CD4-positive, alpha-beta T cell treated with Interleukin-21 for 1 hour (primary cell): ENCODE measurements around the gene MOB2.

Experiments
- DNase-seq: peaks from one replicate; pipeline ENCODE4 v3.0.0-alpha.2; 2020

MOB2 gene

DNA sequence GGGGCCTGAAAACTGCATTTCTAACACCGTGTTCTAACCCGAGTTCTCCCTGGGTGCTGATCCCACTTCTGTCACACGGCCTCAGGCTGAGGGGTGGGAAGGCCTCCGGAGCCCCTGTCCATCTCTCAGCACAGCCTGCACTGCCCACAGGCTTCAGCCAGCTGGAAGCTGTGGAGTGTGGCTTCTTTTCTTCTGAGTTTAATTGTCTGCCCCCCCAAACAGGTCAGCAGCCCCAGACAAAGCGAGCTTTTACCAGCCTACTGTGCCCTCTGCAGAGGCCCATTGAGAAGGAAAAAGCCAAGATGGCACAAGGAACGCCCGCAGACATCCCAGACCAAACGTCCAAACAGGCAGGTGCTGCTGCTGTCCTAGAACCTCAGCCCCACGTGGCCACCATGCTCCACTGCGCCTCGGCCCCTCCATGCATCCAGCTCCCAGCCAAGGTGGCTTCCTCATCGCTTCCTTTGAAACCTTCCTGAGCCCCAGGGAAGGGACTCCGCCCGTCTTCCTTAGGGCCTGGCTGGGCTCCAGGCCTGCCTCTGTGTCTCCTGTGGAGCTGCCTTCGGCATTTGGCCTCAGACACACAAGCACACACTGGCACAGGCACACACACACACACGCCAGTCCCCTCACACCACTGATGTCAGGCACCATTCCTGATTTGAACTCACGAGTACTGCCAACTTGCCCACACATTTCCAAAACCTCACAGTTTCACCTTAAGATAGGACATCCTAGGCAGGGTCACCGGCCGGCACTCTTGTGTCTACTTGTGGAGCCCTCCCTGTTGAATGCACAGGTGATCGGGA, 1.7 kb downstream of the MOB2 start:
- no peak for DNase-seq

DNA sequence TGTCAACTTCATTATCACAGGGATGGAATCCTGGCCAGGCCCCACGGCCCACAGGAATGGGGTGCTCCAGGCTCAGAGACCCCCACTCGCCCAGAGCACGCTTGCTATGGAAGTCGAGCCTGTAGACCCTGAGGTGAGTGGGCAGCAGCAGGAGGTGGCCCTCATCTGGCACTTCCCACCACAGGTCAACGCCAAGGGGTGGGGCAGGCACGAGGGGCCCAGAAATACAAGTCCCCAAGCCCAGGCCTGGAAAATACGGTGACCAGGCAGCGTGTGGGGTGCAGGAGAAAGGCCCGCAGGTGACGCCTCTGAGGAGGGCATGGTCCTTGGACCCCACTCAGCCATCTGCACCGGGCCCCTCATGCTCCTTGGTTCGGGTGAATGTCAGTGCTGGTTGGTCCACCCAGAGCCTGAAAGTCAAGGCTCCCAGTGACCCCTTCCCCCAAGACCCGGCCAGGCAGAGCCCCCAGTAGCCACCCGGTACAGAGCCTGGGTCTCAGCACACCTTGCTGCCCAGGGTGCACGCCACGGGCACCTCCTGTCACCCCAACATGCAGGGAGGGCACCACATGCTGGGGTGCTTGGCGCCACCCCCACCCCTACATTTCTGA, 2.4 kb downstream of the MOB2 start:
- no peak for DNase-seq

DNA sequence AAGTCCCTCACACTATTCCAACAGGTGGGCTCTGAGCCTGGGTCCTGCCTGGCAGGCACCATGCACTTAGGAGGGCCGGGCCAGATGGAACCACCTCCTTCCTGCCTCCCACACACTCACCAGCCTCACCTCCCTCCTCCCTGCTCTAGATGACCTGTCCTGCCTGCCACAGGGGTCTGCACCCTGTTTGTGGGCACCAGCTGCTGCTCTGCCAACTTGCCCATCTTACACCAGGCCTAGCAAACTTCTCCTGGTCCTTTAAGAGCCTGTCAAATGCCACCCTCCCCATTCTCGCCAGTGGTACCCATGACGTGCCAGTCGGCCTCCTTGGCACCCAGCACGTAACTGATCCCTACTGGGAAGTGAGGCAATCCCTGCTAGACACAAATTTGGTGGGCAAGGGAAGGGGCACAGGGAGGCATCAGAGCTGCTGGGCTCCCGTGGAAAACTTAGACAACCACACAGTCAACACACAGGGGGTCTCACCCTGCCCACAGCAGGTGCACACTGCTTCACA, 3.1 kb downstream of the MOB2 start:
- DNase-seq = no peak

DNA sequence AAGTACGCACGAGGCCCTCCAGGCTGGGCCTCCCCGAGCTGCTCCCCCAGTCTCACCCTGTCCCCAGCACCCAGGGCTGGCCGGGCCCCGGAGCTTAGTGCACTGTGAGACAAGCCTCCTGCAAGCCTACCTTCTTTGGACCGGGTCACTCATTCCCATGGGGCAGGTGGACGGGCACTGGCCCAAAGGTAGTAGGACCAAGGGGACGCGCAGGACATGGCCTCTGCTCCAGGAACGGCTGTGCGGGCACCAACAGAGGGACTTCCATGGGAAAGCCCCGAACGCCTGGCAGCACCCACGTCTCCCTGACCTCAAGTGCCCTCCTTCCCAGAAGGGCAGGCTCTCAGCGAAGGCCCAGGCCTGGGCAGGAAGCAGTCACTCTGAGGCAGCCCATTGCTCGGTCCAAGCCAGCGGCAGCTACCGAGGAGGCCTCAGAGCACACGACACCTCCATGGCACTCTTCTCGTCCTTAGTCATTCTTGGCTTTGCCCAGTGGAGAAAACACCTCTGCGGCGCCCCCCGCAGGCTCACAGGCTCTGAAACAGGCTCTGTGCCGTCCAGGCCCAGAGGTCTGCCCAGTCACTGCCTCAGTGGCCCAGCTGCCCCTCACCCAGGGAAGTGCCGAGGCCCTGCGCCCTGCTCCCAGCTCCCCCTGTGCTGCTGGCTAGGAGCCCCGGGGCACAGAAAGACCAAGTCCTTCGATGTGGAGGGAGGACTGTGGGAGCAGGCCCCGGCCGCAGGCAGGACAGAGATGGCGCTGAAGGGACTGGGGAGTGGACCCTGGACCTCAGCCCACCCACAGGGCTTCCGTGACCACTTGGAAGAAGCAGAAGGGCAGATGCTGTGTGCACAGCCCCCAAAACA, 3.8 kb downstream of the MOB2 start:
- DNase-seq = no peak

DNA sequence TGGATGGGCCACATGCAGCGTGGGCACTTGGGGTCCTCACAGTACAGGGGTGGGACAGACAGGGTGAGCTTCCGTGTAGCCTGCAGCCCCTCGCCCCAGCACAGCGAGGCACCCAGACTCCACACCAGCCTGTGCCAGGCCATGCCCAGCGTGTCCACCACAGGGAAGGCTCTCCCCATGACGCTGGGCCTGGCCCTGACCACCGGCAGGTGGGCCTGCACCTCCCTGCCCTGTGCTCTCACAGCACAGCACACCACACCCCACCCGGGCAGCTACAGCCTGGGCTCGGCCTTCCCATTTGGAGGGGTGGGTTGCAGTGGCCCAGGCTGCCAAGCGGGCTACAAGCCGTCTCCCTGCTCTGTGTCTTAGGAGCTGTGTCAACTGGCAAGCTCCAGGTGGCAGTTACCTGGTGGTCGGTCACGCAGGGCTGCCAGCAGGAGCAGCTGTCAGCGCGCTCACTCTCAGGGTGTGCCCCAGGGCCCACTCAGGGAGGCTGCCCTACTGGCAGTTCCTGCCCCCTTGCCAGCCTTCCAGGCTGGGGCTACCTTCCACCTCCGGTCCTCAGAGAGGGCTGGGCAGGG, 4.6 kb downstream of the MOB2 start:
- DNase-seq = no peak

DNA sequence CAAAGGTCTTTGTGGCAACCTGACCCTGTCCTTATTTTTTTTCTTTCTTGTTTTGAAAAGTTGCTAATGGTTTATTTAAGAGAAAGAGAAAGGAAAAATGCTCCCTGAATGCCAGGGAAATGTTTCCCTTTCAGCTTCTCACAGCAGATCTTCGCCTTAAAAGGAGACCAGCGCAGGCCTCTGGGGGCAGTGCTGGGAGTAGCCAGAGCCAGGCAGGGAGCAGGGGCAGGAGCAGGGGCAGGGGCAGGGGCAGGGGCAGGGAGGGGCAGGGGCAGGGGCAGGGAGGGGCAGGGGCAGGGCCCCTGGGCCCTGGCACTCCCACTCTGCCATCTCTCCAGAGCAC, 5.1 kb downstream of the MOB2 start:
- no peak for DNase-seq

DNA sequence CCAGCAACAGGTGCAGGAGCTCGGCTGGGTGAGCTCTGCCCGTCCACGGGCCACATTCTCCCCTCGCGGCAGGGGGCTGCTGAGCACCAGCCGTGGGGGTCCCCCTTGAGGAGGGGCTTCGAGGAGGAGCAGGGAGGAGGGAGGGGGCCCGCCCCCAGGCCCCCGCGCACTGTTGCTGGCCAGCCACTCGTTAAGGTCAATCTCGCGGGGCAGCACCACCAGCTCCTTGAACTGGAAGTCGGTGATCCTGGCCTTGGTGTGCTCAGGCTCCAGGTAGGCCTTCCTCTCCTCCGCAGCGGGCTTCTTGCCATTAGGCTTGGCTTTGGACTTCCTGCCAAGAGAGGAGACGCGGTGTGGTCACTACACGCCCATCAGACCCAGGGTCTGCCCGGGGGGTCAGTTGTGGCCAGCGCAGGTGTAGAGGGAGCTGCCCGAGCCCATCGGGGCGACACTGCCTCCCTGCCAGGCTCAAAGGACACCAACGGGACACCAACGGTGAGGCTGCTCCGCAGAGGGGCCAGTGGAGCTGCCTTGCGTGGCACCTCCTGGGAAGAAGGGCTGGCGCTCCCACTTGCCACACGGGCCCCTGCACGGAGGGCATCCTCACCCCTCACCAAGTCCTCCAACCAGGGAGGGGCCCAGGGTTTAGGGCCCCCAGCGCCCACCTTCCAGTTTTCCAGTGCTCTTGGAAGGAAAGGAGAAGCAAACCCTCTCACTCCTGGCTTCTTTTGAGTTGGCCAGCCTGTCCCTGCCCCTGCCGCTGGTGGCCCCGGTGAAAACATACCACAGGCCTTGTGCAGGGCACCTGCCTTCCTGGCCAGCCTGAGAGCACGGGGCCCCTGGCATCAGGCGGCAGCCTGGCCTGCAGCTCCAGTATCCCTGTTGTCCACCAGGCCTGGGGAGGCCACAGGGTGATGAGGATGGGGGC, 5.8 kb downstream of the MOB2 start:
- no peak for DNase-seq

DNA sequence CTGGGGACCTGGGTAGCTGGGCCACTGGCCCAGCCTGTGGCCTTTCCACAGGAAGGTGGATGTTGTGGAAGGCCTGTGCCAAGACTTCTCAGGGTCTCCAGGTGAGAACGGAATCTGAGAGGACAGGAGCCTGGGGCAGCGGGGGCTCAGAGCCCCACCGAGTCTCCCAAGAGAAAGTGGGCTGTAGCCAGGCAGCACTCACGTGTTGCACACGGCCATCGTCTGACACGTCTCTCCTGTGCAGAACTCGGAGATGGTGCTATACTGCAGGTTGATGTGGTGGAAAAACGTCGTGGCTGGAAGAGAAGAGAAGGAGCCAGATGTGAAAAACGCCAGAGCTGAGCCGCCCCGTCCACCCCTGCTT, 6.4 kb downstream of the MOB2 start:
- no peak for DNase-seq

DNA sequence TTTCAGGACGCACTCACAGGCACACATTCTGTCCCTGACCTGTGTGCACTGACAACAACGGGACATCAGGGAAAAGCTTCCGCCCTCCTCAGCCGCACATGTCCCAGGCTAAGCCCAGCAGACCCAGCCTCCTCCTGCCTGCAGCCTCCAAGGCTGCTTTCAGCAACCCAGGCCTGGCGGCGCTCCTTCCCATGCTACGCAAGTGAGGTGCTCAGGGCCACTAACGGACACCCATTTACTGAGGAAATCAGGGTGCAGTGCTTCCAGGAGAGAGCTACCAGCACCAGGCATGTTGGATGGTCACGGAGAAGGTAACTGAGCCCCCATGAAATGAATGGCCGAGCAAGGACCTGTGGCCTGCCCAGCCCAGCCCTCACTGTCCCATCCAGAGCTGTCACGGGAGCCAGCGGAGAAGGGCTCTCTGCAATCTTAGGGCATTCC, 6.9 kb downstream of the MOB2 start:
- DNase-seq = no peak

DNA sequence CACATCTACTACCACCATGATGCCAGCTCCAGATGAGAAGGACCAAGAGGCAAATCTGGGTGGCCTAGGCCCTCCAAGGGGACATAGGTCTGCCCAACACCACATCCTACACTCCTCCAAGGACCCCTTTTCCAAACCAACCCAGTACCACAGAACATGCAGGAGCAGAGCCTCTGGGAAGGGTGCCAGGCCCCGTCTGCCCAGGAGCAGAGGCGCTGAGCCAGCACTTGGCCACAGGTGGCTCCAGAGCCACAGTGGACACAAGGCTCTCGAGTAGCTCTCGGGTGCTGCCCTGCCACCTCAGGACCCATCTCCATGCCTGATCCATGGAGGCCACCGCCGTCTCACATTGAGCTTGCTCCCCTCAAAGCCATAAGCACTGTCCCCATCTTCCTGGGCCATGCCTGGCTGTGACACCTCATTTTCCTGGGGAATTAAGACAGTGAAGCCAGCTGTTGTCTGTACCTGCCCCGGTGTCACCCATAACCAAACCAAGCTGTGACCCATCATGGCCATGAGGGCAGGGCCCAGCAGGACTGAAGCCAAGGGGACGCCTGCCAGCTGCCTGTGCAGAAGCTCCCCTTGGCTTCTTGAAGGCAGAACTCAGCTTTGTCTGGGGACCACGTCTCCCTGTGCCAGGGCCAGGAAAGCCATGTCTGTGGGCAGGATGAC, 7.4 kb downstream of the MOB2 start:
- DNase-seq = no peak

DNA sequence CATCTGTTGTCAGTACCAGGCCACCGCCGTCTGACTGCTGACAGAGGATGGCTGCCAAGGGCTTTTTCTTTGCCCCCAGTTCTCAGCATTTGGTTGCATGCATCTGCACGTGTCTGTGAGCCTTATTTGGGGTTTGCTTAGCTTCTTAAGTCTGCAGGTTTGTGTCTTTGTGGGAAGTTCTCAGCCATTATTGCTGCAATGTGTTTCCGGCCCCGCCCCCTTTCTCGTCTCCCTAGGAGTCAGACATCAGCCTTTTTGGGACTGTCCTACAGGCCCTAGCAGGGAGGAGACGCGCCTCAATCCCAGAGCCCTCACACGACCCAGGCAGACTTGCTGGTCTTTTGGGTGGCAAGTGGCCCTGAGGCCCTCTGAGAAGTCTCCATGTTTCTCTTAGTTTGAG, 8.0 kb downstream of the MOB2 start:
- DNase-seq = no peak

DNA sequence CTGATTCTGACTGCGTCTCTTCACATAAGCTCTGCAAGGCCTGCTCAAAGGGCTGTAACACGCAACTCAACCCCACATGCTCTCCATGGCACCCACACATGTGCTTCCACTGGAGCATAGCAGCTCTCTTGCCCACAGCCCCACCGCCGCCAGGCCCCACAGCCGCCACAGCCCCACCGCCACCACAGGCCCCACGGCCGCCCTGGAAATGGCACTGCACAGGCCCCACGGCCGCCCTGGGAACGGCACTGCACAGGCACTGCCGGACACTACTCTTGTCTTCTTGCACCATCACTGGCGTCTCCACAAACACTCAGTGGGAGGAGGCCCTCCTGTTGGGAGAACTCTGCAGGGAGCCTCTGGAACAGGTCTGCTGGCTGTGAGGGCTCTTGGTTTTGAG, 8.6 kb downstream of the MOB2 start:
- no peak for DNase-seq

DNA sequence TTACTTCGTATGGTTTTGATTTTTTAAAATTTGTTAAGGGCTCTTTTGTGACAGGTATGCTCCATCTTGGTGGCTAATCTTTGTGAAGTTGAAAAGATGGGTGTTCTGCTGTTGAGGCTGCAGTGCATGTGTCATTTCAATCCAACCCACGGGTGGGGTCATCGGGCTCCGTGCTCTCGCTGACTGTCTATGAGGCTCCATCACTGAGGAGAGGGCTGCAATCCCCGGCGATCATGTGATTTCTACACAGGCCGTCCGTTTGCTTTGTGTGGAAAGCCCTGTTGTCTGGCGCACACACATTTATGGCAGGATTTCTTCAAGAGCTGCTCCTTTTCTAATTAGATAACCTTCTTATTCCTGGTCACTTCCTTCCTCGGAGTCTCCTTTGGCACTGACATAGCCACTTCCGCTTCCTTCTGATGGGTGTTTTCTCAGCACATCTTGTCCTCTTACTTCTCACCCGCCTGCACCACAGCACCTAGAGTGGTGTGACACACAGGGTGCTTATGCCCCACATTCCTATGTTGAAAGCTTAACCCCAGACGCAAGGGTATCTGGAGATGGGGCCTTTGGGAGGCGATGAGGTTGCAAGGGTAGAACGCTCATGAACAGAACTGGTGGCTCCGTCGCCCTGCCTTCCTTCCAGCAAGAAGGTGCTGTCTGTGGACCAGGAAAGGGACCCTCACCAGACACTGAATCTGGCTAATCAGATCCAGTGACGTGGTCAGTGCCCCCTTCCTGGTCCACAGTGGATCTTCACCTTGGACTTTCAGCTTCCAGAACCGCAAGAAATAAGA, 9.4 kb downstream of the MOB2 start:
- no peak for DNase-seq

DNA sequence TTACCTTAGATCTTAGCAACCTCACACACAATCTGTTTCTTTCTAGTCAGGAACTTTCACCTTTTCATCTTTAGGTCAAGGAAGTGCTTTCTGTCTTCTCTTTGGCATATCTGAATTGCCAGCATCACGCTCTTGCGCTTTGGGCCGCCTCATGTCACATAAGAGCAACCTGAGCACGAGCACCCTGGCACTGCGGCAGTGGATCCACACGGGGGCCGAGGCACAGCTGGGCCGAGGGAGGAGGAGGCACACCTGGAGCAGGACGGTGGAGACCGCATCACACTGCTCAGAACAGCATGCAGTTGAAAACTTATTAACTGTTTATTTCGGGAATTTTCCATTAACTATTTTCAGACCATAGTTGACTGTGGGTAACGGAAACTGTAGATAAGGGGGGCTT, 10.7 kb downstream of the MOB2 start:
- DNase-seq = no peak

DNA sequence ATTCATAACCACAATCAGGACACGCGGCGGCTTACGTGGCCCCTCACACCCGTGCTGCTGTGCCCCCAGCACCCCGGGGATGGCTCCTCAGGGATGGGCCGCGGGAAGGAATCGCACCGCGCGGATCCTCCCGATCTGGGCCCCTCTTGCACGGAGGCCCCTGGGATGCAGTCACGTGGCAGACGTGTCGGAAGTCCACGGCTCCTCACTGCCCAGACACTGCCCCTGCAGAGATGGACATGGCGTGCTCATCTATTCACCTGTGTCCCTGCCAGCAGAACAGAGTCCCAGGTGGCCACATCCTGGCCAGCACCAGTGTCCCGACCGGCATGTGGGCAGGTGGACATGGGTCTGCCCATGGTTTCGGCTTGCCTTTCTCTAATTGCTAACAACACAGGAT, 12.8 kb downstream of the MOB2 start:
- DNase-seq = no peak

DNA sequence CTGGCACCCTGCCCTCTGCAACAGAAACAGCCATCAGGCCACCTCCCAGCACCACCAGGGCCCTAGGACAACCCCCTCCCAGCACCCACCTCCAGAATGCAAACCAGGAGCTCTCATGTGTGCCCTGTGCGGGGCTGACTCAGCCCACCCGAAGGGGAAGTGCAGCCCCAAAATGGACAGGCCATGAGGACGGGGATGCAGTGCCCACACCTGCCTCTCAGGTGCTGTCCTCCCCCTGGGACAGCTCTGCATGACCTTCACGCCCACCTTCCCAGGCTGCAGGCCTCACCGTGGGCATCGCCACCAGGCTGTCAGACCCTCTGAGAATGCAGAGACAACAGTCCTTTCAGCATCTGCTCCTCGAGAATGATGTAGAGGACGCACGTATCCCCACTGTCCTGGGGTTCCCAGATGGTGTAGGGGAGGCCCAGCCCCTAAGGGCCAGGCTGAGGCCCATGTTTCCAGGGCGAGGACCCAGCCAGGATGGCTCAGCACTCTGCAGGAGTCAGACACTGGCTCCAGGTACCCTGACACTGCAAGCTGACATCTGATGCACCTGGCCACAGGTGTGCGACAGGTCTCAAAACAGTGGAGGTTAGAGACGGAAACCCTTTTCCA, 13.5 kb downstream of the MOB2 start:
- no peak for DNase-seq

DNA sequence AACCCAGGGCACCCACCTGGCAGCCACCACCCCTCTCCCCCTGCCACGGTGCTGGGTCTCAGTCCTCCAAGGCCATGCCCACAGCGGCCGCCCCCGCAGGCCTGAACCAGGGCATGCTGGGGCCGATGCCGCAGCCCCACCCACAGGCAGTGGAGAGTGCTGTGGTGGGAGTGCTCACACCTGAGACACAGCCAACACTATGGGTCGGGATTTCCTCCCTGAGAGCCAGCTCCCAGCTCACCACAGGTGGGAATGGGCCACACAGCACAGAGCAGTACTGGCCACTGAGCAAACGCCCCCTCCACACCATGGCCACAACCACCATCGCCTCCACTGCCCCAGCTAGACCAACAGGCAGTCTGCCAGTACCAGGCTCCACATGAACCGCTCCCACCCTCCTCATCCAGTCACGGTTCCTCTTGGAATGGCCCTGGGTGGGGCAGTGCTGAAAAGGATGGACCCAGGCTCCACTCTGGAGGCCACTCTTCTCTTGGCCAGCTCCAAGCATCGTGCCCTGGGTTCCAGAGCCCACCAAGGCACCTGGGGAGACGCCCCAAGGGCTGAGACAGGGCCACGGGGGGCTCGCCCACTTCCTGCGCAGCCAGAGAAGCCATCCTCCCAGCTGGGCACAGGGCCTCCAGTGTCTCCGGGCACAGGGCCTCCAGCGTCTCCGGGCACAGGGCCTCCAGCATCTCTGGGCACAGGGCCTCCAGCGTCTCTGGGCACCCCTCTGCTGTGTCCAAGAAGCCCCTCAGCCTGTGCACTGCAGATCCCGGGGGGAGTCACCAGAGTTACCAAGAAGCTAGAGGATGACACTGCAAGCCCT, 14.2 kb downstream of the MOB2 start:
- DNase-seq = no peak

DNA sequence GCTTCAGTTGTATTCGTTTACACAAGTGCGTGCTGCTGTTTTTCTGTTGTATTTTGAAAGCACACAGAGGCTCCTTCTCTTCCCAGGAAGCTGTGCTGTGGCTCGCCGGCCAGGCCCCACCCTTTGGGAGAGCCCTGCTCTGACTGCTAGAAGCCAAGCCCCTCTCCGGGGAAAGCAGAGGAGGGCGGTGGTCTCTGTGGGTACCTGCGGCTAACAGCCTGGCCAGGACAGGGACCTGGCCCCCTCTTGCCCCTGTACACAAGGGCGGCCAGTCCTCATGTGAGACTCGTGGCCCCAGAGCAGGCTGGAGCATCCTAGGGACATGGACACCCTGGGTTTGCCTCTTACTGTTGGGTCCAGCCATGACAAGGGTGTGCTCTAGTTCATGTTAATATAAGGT, 14.8 kb downstream of the MOB2 start:
- DNase-seq = no peak
